Effector memory CD8-positive, alpha-beta T cell (primary cell): ENCODE measurements around the gene PRKAB1.
"Not testable (repeated sequence)": the region's sequence is repeated elsewhere in the genome, so short reads cannot be mapped to it uniquely, and the experiment has no call there.

ENCODE experiments used
- ATAC-seq: fragments of 150-1000 bp; cut with Tn5 transposase; replicated peaks from 2 replicates; pipeline ENCODE4 v1.10.0; 2021; ENCODE audit warnings: mild to moderate bottlenecking, moderate library complexity
- DNase-seq, 3 experiments: peaks; one replicate each; pipeline ENCODE4 v3.0.0; 2021
- H3K27ac Mint-ChIP-seq, 2 donors: one replicate each; pipeline ENCODE4 v1.8.0; 2022; ENCODE audit warnings: mild to moderate bottlenecking in 2 of 2, mixed read lengths in 2 of 2, moderate library complexity in 2 of 2
- H3K27me3 Mint-ChIP-seq, 2 donors: one replicate each; pipeline ENCODE4 v1.8.0; 2022; ENCODE audit warnings: mixed read lengths in 2 of 2
- H3K36me3 Mint-ChIP-seq: one replicate; pipeline ENCODE4 v1.8.0; 2022; ENCODE audit warnings: mild to moderate bottlenecking, moderate library complexity, mixed read lengths; ENCODE audit not compliant: insufficient read depth
- H3K4me1 Mint-ChIP-seq, 2 donors: one replicate each; pipeline ENCODE4 v1.8.0; 2022; ENCODE audit warnings: low read depth in 2 of 2, mixed read lengths in 2 of 2
- H3K4me3 Mint-ChIP-seq, 2 donors: one replicate each; pipeline ENCODE4 v1.8.0; 2022; ENCODE audit warnings: mild to moderate bottlenecking in 2 of 2, mixed read lengths in 2 of 2, moderate library complexity in 2 of 2
- H3K9me3 Mint-ChIP-seq, 2 donors: one replicate each; pipeline ENCODE4 v1.8.0; 2022; ENCODE audit warnings: mixed read lengths in 2 of 2

Gene PRKAB1

GRCh38 chr12:119694111-119694510 is 26.2 kb downstream of the PRKAB1 start:
- Mint-ChIP-seq H3K27me3 (no peaks in the 10 kb centered on the region), H3K9me3 (no peaks in the 10 kb centered on the region), H3K27ac (no peak overlapping the region), H3K4me1 (no peaks in the 10 kb centered on the region), H3K4me3 (no peak overlapping the region), H3K36me3 (no peaks in the 10 kb centered on the region)
- no peak for ATAC-seq
- DNase-seq = no peak

GRCh38 chr12:119695034-119695433 is 27.1 kb downstream of the PRKAB1 start:
- no peaks in the 10 kb centered on the region for H3K9me3 Mint-ChIP-seq
- ATAC-seq (no peak), DNase-seq (no peak)
- no peaks in the 10 kb centered on the region for H3K36me3 Mint-ChIP-seq
- H3K4me1 Mint-ChIP-seq = no peaks in the 10 kb centered on the region
- no peaks in the 10 kb centered on the region for H3K27me3 Mint-ChIP-seq
- H3K4me3 Mint-ChIP-seq = no peak overlapping the region
- H3K27ac Mint-ChIP-seq = no peak overlapping the region

- Mint-ChIP-seq H3K4me1 (no peaks in the 10 kb centered on the region), H3K9me3 (no peaks in the 10 kb centered on the region), H3K36me3 (no peaks in the 10 kb centered on the region), H3K27me3 (no peaks in the 10 kb centered on the region), H3K27ac (peak overlapping the region in 1 of 2 donors; percentile 56), H3K4me3 (no peak overlapping the region)
- ATAC-seq = no peak
- no peak for DNase-seq
These were observed 29.0 kb downstream of the PRKAB1 start for GRCh38 chr12:119696943-119697342.

- Mint-ChIP-seq H3K36me3 (no peaks in the 10 kb centered on the region), H3K27me3 (no peaks in the 10 kb centered on the region), H3K4me1 (no peaks in the 10 kb centered on the region), H3K4me3 (no peak overlapping the region), H3K27ac (no peak overlapping the region), H3K9me3 (no peaks in the 10 kb centered on the region)
- ATAC-seq = no peak
- no peak for DNase-seq
These were observed 31.3 kb downstream of the PRKAB1 start for GRCh38 chr12:119699199-119699760.

GRCh38 chr12:119700078-119700477 is 32.1 kb downstream of the PRKAB1 start:
- no peak overlapping the region for H3K4me3 Mint-ChIP-seq

GRCh38 chr12:119704065-119704747 is 36.3 kb downstream of the PRKAB1 start:
- no peak overlapping the region for H3K4me3 Mint-ChIP-seq
- no peak for ATAC-seq
- H3K36me3 Mint-ChIP-seq = peaks cover 8% of the 10 kb centered on the region
- no peaks in the 10 kb centered on the region for H3K9me3 Mint-ChIP-seq
- no peak for DNase-seq
- H3K27me3 Mint-ChIP-seq = no peaks in the 10 kb centered on the region
- H3K4me1 Mint-ChIP-seq = no peaks in the 10 kb centered on the region
- H3K27ac Mint-ChIP-seq = no peak overlapping the region

More at GRCh38 chr12:119700078-119700477, 32.1 kb downstream of the PRKAB1 start:
- Mint-ChIP-seq H3K36me3 (no peaks in the 10 kb centered on the region), H3K27ac (no peak overlapping the region), H3K9me3 (no peaks in the 10 kb centered on the region), H3K4me1 (no peaks in the 10 kb centered on the region), H3K27me3 (no peaks in the 10 kb centered on the region)
- ATAC-seq = no peak
- DNase-seq = no peak

- Mint-ChIP-seq H3K27ac (no peak overlapping the region), H3K4me1 (no peaks in the 10 kb centered on the region), H3K4me3 (no peak overlapping the region), H3K9me3 (no peaks in the 10 kb centered on the region), H3K27me3 (no peaks in the 10 kb centered on the region), H3K36me3 (peaks cover 8% of the 10 kb centered on the region)
- no peak for DNase-seq
- no peak for ATAC-seq
These were observed 37.2 kb downstream of the PRKAB1 start for GRCh38 chr12:119705182-119705581.

- not testable (repeated sequence) for H3K27ac Mint-ChIP-seq, ATAC-seq, H3K4me3 Mint-ChIP-seq, H3K9me3 Mint-ChIP-seq, DNase-seq, H3K36me3 Mint-ChIP-seq, H3K4me1 Mint-ChIP-seq, H3K27me3 Mint-ChIP-seq
These were observed 38.5 kb downstream of the PRKAB1 start for GRCh38 chr12:119706427-119706826.

- ATAC-seq (no peak), DNase-seq (no peak)
- Mint-ChIP-seq H3K27me3 (no peaks in the 10 kb centered on the region), H3K4me1 (no peaks in the 10 kb centered on the region), H3K4me3 (no peak overlapping the region), H3K27ac (no peak overlapping the region), H3K9me3 (no peaks in the 10 kb centered on the region), H3K36me3 (peaks cover 8% of the 10 kb centered on the region)
These were observed 42.5 kb downstream of the PRKAB1 start for GRCh38 chr12:119710374-119710964.

GRCh38 chr12:119710965-119711551 is 43.1 kb downstream of the PRKAB1 start:
- Mint-ChIP-seq H3K36me3 (peaks cover 8% of the 10 kb centered on the region), H3K27ac (no peak overlapping the region), H3K4me1 (no peaks in the 10 kb centered on the region), H3K4me3 (no peak overlapping the region), H3K27me3 (no peaks in the 10 kb centered on the region), H3K9me3 (no peaks in the 10 kb centered on the region)
- ATAC-seq (no peak), DNase-seq (no peak)

GRCh38 chr12:119711693-119712092 is 43.8 kb downstream of the PRKAB1 start:
- Mint-ChIP-seq H3K4me3 (no peak overlapping the region), H3K9me3 (no peaks in the 10 kb centered on the region), H3K4me1 (no peaks in the 10 kb centered on the region), H3K36me3 (peaks cover 8% of the 10 kb centered on the region), H3K27ac (no peak overlapping the region), H3K27me3 (no peaks in the 10 kb centered on the region)
- DNase-seq = no peak
- no peak for ATAC-seq

GRCh38 chr12:119712721-119713120 is 44.8 kb downstream of the PRKAB1 start:
- Mint-ChIP-seq H3K9me3 (no peaks in the 10 kb centered on the region), H3K4me3 (no peak overlapping the region), H3K36me3 (peaks cover 4% of the 10 kb centered on the region), H3K4me1 (no peaks in the 10 kb centered on the region), H3K27me3 (no peaks in the 10 kb centered on the region), H3K27ac (no peak overlapping the region)
- ATAC-seq (no peak), DNase-seq (no peak)

- no peak for DNase-seq
- no peaks in the 10 kb centered on the region for H3K9me3 Mint-ChIP-seq
- no peaks in the 10 kb centered on the region for H3K36me3 Mint-ChIP-seq
- no peaks in the 10 kb centered on the region for H3K27me3 Mint-ChIP-seq
- H3K4me1 Mint-ChIP-seq = no peaks in the 10 kb centered on the region
- H3K27ac Mint-ChIP-seq = no peak overlapping the region
- H3K4me3 Mint-ChIP-seq = no peak overlapping the region
- no peak for ATAC-seq
These were observed 45.7 kb downstream of the PRKAB1 start for GRCh38 chr12:119713551-119714031.
